ENCODE data around the gene FLRT1.

FLRT1 gene

GRCh38 chr11:64069401-64070313, 33.9 kb downstream of the FLRT1 start:
- DNase-seq = no peak

- DNase-seq = no peak
These were observed 34.6 kb downstream of the FLRT1 start for GRCh38 chr11:64070314-64070681.

GRCh38 chr11:64071849-64072248, 36.1 kb downstream of the FLRT1 start:
- DNase-seq = no peak

GRCh38 chr11:64072403-64072802, 36.7 kb downstream of the FLRT1 start:
- no peak for DNase-seq

- DNase-seq = no peak
These were observed 37.1 kb downstream of the FLRT1 start for GRCh38 chr11:64072871-64073270.

GRCh38 chr11:64073542-64073941, 37.8 kb downstream of the FLRT1 start:
- no peak for DNase-seq

GRCh38 chr11:64074239-64074638, 38.5 kb downstream of the FLRT1 start:
- no peak for DNase-seq

GRCh38 chr11:64076758-64077157, 41.0 kb downstream of the FLRT1 start:
- DNase-seq = no peak

GRCh38 chr11:64077607-64078006, 41.9 kb downstream of the FLRT1 start:
- no peak for DNase-seq

GRCh38 chr11:64078284-64078683, 42.6 kb downstream of the FLRT1 start:
- DNase-seq = no peak

GRCh38 chr11:64078905-64079304, 43.2 kb downstream of the FLRT1 start:
- DNase-seq = no peak

- DNase-seq = no peak
These were observed 44.7 kb downstream of the FLRT1 start for GRCh38 chr11:64080390-64080789.

GRCh38 chr11:64081745-64082442, 46.2 kb downstream of the FLRT1 start:
- no peak for DNase-seq

GRCh38 chr11:64083398-64084080, 47.8 kb downstream of the FLRT1 start:
- no peak for DNase-seq

GRCh38 chr11:64084146-64084950, 48.6 kb downstream of the FLRT1 start:
- no peak for DNase-seq

- no peak for DNase-seq
These were observed 49.4 kb downstream of the FLRT1 start for GRCh38 chr11:64084951-64085710.

Data from SIG-M5 (cell line).